ENCODE measurements around the gene GLYR1.
A peak's percentile ranks its signal among the peaks of the same experiment; 100 is the strongest.

GLYR1 gene

DNA sequence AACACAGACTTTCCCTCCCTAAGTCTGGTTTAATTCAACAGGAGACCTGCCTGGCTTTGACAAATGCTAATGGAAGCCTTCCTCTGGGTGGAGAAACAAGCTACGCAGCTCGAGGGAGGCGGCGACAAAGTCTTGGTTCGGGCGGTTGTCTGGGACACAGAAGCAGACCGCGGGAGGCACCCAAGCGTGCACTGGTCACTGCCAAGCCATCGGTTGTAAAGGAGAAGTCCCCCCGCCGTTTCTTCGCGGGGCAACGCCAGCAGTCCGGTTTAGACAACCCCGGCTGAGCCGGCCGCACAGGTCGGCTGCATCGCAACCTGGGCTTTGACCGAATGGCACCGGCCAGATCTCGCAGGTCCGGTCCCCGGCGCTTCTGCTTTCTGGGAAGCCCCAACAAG is 586 bp downstream of the GLYR1 start:
- H3K36me3 ChIP-seq (ENCODE audit: control insufficient read depth, insufficient read depth, low read length): peaks cover 11% of the 10 kb centered on the region
- peak; percentile 66 for DNase-seq (ENCODE audit: extremely low read depth, insufficient read length)
- peak overlapping the region; percentile 97 for H3K4me3 ChIP-seq (replicated peaks; ENCODE audit: low read depth, low read length)
- TF ChIP-seq, protein P1, sequence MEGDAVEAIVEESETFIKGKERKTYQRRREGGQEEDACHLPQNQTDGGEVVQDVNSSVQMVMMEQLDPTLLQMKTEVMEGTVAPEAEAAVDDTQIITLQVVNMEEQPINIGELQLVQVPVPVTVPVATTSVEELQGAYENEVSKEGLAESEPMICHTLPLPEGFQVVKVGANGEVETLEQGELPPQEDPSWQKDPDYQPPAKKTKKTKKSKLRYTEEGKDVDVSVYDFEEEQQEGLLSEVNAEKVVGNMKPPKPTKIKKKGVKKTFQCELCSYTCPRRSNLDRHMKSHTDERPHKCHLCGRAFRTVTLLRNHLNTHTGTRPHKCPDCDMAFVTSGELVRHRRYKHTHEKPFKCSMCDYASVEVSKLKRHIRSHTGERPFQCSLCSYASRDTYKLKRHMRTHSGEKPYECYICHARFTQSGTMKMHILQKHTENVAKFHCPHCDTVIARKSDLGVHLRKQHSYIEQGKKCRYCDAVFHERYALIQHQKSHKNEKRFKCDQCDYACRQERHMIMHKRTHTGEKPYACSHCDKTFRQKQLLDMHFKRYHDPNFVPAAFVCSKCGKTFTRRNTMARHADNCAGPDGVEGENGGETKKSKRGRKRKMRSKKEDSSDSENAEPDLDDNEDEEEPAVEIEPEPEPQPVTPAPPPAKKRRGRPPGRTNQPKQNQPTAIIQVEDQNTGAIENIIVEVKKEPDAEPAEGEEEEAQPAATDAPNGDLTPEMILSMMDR (IDR thresholded peaks at IDR 0.05; ENCODE audit: insufficient read depth, low read length, poor library complexity, severe bottlenecking): no peak
- no peaks in the 10 kb centered on the region for H3K27me3 ChIP-seq (replicated peaks; ENCODE audit: control insufficient read depth, insufficient read depth, low read length)

DNA sequence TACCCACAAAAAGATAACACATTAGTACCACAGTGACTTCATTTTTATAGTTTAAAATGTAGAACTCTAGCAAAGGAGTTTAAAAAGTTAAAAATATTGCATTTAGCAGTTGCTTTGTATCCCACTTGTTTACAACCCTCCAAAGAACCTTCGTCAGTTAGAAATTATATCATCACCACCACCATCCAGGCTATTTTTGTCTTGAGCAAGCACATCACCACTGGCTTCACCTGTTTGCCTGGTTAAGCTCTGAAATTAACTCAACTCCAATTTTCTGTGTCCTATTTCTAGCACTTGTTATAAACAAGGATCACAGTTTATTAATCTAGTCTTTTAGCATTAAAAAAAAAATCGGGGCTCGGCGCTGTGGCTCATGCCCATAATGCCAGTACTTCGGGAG is 6.1 kb downstream of the GLYR1 start:
- no peak overlapping the region for H3K4me3 ChIP-seq (replicated peaks; ENCODE audit: low read depth, low read length)
- peaks cover 30% of the 10 kb centered on the region for H3K36me3 ChIP-seq (ENCODE audit: control insufficient read depth, insufficient read depth, low read length)
- DNase-seq (ENCODE audit: extremely low read depth, insufficient read length): no peak
- no peaks in the 10 kb centered on the region for H3K27me3 ChIP-seq (replicated peaks; ENCODE audit: control insufficient read depth, insufficient read depth, low read length)
- TF ChIP-seq, protein P1 (IDR thresholded peaks at IDR 0.05; ENCODE audit: insufficient read depth, low read length, poor library complexity, severe bottlenecking): no peak

DNA sequence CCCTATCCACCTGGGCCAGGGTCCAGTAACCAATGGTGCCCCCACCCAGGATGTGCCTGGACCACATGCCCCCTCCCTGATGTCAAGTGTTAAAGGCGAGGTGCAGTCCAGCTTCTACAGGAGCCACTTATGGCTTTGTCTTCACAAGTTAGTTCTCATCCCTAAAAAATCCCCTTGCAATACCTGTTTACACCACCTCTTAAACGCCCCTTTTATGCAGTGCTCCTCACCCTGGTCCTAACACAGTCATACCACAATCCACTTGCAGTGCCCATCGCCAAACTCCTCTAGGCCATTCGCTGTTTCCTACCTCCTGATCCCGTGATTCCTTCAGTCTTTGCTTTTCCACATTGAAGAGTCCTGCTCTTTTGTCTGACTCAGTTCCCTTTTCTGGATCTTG is 7.1 kb downstream of the GLYR1 start:
- DNase-seq (ENCODE audit: extremely low read depth, insufficient read length): no peak
- no peak overlapping the region for H3K4me3 ChIP-seq (replicated peaks; ENCODE audit: low read depth, low read length)
- TF ChIP-seq, protein P1 (IDR thresholded peaks at IDR 0.05; ENCODE audit: insufficient read depth, low read length, poor library complexity, severe bottlenecking): no peak
- H3K27me3 ChIP-seq (replicated peaks; ENCODE audit: control insufficient read depth, insufficient read depth, low read length): no peaks in the 10 kb centered on the region
- peaks cover 31% of the 10 kb centered on the region for H3K36me3 ChIP-seq (ENCODE audit: control insufficient read depth, insufficient read depth, low read length)

DNA sequence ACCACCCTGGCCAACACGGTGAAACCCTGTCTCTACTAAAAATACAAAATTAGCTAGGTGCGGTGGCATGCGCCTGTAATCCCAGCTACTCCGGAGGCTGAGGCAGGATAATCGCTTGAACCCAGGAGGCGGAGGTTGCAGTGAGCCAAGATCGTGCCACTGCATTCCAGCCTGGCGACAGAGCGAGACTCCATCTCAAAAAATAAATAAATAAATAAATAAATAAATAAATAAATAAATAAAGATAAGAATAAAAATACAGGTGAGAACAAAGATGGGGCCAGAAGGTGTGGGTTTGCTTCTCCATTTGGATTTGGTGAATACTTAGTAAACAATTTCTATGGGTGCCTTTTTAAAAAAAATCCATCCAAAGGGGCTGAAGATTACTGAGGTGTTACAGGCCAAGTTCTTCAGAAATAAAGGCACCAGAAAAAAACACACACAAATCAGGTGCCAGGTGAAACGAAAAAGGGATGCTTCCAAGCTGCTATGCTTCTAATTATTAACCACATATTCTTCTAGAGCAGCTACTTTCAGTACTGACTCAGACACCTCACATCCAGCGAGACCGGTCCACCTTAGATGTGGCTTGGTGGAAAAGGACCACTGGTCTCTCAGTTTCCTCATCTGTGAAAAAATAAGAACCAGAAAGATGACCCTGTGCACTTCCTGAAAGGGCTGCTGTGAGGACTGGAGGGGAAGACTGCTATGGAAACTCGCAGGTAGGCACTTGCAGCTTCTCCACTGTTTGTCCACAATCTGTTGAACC is 9.2 kb downstream of the GLYR1 start:
- Histone ChIP-seq H3K36me3 (ENCODE audit: control insufficient read depth, insufficient read depth, low read length) (peaks cover 27% of the 10 kb centered on the region), H3K4me3 (replicated peaks; ENCODE audit: low read depth, low read length) (no peak overlapping the region)

DNA sequence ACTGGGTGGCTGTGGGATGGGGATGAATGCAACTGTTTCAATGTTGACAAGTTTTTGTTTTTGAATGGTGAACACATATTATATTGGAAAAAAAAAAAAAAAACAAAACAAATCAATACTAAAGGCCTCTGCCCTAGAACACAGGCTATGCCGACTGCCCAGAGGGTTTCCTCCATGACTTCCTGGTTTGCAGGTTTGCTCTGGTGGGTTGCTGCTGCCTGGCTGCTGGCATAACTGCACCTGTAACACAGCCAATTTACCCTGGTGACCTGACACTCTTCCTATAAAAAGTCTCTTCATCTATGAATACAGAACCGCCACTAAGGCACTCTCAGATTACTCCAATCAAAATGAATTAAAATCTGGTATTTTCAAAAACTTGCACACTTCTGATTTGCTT is 10.4 kb downstream of the GLYR1 start:
- Histone ChIP-seq H3K36me3 (ENCODE audit: control insufficient read depth, insufficient read depth, low read length) (peaks cover 34% of the 10 kb centered on the region), H3K4me3 (replicated peaks; ENCODE audit: low read depth, low read length) (no peak overlapping the region), H3K27me3 (replicated peaks; ENCODE audit: control insufficient read depth, insufficient read depth, low read length) (no peaks in the 10 kb centered on the region)
- TF ChIP-seq, protein P1 (IDR thresholded peaks at IDR 0.05; ENCODE audit: insufficient read depth, low read length, poor library complexity, severe bottlenecking): no peak
- DNase-seq (ENCODE audit: extremely low read depth, insufficient read length): no peak

More for the DNA sequence above, 9.2 kb downstream of the GLYR1 start:
- TF ChIP-seq, protein P1 (IDR thresholded peaks at IDR 0.05; ENCODE audit: insufficient read depth, low read length, poor library complexity, severe bottlenecking): no peak
- no peak for DNase-seq (ENCODE audit: extremely low read depth, insufficient read length)
- no peaks in the 10 kb centered on the region for H3K27me3 ChIP-seq (replicated peaks; ENCODE audit: control insufficient read depth, insufficient read depth, low read length)

All from GM06990 (cell line).